ENCODE results near the gene ZNF576. TPM values are rescaled to one million over a fixed set of nuclear protein-coding genes. Genes with fewer than 3 reads are reported as not detected.
A peak's percentile ranks its signal among the peaks of the same experiment; 100 is the strongest.

Gene ZNF576
- total and polyA plus RNA-seq, 2 of the 13 experiments (the other 11 are each of a cell fraction or from before 2014, with no cell fraction given): 7.2 to 9.6 TPM

GRCh38 chr19:43555185-43555770 is 41.1 kb upstream of the ZNF576 start (continued):
- TF ChIP-seq, protein P1, sequence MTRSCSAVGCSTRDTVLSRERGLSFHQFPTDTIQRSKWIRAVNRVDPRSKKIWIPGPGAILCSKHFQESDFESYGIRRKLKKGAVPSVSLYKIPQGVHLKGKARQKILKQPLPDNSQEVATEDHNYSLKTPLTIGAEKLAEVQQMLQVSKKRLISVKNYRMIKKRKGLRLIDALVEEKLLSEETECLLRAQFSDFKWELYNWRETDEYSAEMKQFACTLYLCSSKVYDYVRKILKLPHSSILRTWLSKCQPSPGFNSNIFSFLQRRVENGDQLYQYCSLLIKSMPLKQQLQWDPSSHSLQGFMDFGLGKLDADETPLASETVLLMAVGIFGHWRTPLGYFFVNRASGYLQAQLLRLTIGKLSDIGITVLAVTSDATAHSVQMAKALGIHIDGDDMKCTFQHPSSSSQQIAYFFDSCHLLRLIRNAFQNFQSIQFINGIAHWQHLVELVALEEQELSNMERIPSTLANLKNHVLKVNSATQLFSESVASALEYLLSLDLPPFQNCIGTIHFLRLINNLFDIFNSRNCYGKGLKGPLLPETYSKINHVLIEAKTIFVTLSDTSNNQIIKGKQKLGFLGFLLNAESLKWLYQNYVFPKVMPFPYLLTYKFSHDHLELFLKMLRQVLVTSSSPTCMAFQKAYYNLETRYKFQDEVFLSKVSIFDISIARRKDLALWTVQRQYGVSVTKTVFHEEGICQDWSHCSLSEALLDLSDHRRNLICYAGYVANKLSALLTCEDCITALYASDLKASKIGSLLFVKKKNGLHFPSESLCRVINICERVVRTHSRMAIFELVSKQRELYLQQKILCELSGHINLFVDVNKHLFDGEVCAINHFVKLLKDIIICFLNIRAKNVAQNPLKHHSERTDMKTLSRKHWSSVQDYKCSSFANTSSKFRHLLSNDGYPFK (CRISPR knock-in tag; IDR thresholded peaks at IDR 0.05; ENCODE audit: borderline replicate concordance): no peak
- TF ChIP-seq ZNF263 (CRISPR knock-in tag; IDR thresholded peaks at IDR 0.05): peak; percentile 72; the same call in 1 of the 2 replicates
- TF ChIP-seq, protein P2, sequence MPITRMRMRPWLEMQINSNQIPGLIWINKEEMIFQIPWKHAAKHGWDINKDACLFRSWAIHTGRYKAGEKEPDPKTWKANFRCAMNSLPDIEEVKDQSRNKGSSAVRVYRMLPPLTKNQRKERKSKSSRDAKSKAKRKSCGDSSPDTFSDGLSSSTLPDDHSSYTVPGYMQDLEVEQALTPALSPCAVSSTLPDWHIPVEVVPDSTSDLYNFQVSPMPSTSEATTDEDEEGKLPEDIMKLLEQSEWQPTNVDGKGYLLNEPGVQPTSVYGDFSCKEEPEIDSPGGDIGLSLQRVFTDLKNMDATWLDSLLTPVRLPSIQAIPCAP (CRISPR knock-in tag; IDR thresholded peaks at IDR 0.05; ENCODE audit: low read depth): no peak
- TF ChIP-seq, protein P3, sequence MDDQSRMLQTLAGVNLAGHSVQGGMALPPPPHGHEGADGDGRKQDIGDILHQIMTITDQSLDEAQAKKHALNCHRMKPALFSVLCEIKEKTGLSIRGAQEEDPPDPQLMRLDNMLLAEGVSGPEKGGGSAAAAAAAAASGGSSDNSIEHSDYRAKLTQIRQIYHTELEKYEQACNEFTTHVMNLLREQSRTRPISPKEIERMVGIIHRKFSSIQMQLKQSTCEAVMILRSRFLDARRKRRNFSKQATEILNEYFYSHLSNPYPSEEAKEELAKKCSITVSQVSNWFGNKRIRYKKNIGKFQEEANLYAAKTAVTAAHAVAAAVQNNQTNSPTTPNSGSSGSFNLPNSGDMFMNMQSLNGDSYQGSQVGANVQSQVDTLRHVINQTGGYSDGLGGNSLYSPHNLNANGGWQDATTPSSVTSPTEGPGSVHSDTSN (CRISPR knock-in tag; IDR thresholded peaks at IDR 0.05; ENCODE audit: borderline replicate concordance): no peak
- TF ChIP-seq RAD51 (IDR thresholded peaks at IDR 0.05; ENCODE audit: borderline replicate concordance): no peak
- TF ChIP-seq ELK4 (CRISPR knock-in tag; IDR thresholded peaks at IDR 0.05; ENCODE audit: borderline replicate concordance): no peak
- no peak for TF ChIP-seq ZNF691 (CRISPR knock-in tag; IDR thresholded peaks at IDR 0.05; ENCODE audit: borderline replicate concordance, low read depth)
- TF ChIP-seq KDM5A (IDR thresholded peaks at IDR 0.05; ENCODE audit: borderline replicate concordance, low read length): no peak
- peak; percentile 9 for TF ChIP-seq TEAD3 (CRISPR knock-in tag; optimal IDR thresholded peaks at IDR 0.05; ENCODE audit: borderline replicate concordance)
- no peak for TF ChIP-seq TMF1 (CRISPR knock-in tag; IDR thresholded peaks at IDR 0.05; ENCODE audit: low read depth)
- TF ChIP-seq RAD21 (CRISPR knock-in tag; IDR thresholded peaks at IDR 0.05): 0 out of 2 replicates have a peak, but pooled peaks have one; percentile 36
